GM23338 (cell line): ENCODE data around the gene TMED8. TPM values are rescaled to one million over a fixed set of nuclear protein-coding genes. Genes with fewer than 3 reads are reported as not detected.

Source experiments
- ATAC-seq: fragments of 200-7000 bp; cut with Tn5 transposase; 3 replicates; pipeline ENCODE4 v1.9.1; 2020
- DNase-seq: peaks from one replicate; pipeline ENCODE4 v3.0.0-alpha.2; 2015; ENCODE audit warnings: low spot score
- H2AFZ ChIP-seq: fragments of 200-600 bp; sonication (generic); 2 replicates; pipeline ENCODE4 v1.8.0; 2016; ENCODE audit warnings: antibody characterized with exemption, mild to moderate bottlenecking, moderate library complexity
- H3F3A ChIP-seq: fragments of 200-600 bp; sonication (generic); replicated peaks from 2 replicates; pipeline ENCODE4 v1.8.0; 2017; ENCODE audit warnings: antibody characterized with exemption, mixed run types, low read depth
- H3K27ac ChIP-seq: fragments of 200-600 bp; sonication (generic); 2 replicates; pipeline ENCODE4 v1.6.1; 2016; ENCODE audit warnings: low read depth
- H3K27me3 ChIP-seq: fragments of 200-600 bp; sonication (generic); 2 replicates; pipeline ENCODE4 v1.8.0; 2016; ENCODE audit warnings: mild to moderate bottlenecking, mixed run types, moderate library complexity; ENCODE audit not compliant: insufficient read depth
- H3K36me3 ChIP-seq: fragments of 200-600 bp; sonication (generic); 2 replicates; pipeline ENCODE4 v1.8.0; 2016; ENCODE audit warnings: mild to moderate bottlenecking; ENCODE audit not compliant: insufficient read depth
- H3K4me1 ChIP-seq: fragments of 200-600 bp; sonication (generic); 2 replicates; pipeline ENCODE4 v1.8.0; 2016; ENCODE audit warnings: mild to moderate bottlenecking, moderate library complexity; ENCODE audit not compliant: insufficient read depth
- H3K4me2 ChIP-seq: fragments of 200-600 bp; sonication (generic); 2 replicates; pipeline ENCODE4 v1.7.1; 2017; ENCODE audit warnings: mixed run types
- H3K4me3 ChIP-seq: fragments of 200-600 bp; sonication (generic); 2 replicates; pipeline ENCODE4 v1.6.1; 2016; ENCODE audit warnings: mixed run types
- H3K79me2 ChIP-seq: fragments of 200-600 bp; sonication (generic); replicated peaks from 2 replicates; pipeline ENCODE4 v1.8.0; 2017; ENCODE audit warnings: mild to moderate bottlenecking; ENCODE audit not compliant: insufficient read depth
- H3K9me2 ChIP-seq: fragments of 200-600 bp; sonication (generic); 2 replicates; pipeline ENCODE4 v1.8.0; 2017; ENCODE audit not compliant: insufficient read depth
- H4K20me1 ChIP-seq: fragments of 200-600 bp; sonication (generic); replicated peaks from 2 replicates; pipeline ENCODE4 v1.8.0; 2017; ENCODE audit warnings: mild to moderate bottlenecking; ENCODE audit not compliant: insufficient read depth
- H3K27ac Mint-ChIP-seq: 2 replicates; pipeline ENCODE4 v1.8.0; 2020; ENCODE audit warnings: inconsistent platforms, mild to moderate bottlenecking, moderate library complexity, mixed read lengths
- H3K27me3 Mint-ChIP-seq: 3 replicates; pipeline ENCODE4 v1.8.0; 2022; ENCODE audit warnings: low read depth, mild to moderate bottlenecking, moderate library complexity, mixed read lengths, inconsistent platforms; ENCODE audit not compliant: insufficient read depth, poor library complexity
- H3K36me3 Mint-ChIP-seq: 3 replicates; pipeline ENCODE4 v1.8.0; 2021; ENCODE audit warnings: low read depth, mild to moderate bottlenecking, inconsistent platforms, moderate library complexity, mixed read lengths
- H3K4me1 Mint-ChIP-seq: 3 replicates; pipeline ENCODE4 v1.8.0; 2020; ENCODE audit warnings: mild to moderate bottlenecking, inconsistent platforms, mixed read lengths
- H3K4me3 Mint-ChIP-seq: 3 replicates; pipeline ENCODE4 v1.8.0; 2021; ENCODE audit warnings: moderate library complexity, mild to moderate bottlenecking, inconsistent platforms, mixed read lengths
- H3K9me3 Mint-ChIP-seq: 3 replicates; pipeline ENCODE4 v1.8.0; 2020; ENCODE audit warnings: moderate library complexity, mild to moderate bottlenecking, inconsistent platforms, mixed read lengths
- CREB1 ChIP-seq: fragments of 250-450 bp; sonication (Bioruptor Pico); IDR thresholded peaks from 2 replicates; pipeline ENCODE4 v1.5.0; 2020; ENCODE audit warnings: low read depth, mild to moderate bottlenecking, moderate library complexity
- CTCF ChIP-seq, 2 experiments: fragments of 200-600 bp in 1 of 2; sonication (generic) in 1 of 2; conservative IDR thresholded peaks; 2 replicates each; pipeline versions ENCODE4 v1.5.1 to v1.6.1; 2016 to 2017; ENCODE audit warnings: antibody characterized with exemption in 2 of 2, low read depth in 2 of 2, mild to moderate bottlenecking in 2 of 2, moderate library complexity in 1 of 2
- EZH2 ChIP-seq: fragments of 200-600 bp; sonication (generic); IDR thresholded peaks from one replicate; pipeline ENCODE4 v1.8.0; 2017; ENCODE audit warnings: antibody characterized with exemption, mild to moderate bottlenecking, low read depth; ENCODE audit not compliant: unreplicated experiment
- EZH2phosphoT487 ChIP-seq: fragments of 200-600 bp; sonication (generic); IDR thresholded peaks from one replicate; pipeline ENCODE4 v1.8.1; 2018; ENCODE audit warnings: antibody characterized with exemption; ENCODE audit not compliant: unreplicated experiment
- JUNB ChIP-seq: IDR thresholded peaks from one replicate; pipeline ENCODE4 v1.6.1; 2016; ENCODE audit warnings: antibody characterized with exemption; ENCODE audit not compliant: unreplicated experiment
- NANOG ChIP-seq: IDR thresholded peaks from 2 replicates; pipeline ENCODE4 v1.6.1; 2016; ENCODE audit warnings: antibody characterized with exemption, borderline replicate concordance
- STAT1 ChIP-seq: IDR thresholded peaks from one replicate; pipeline ENCODE4 v1.6.1; 2016; ENCODE audit warnings: antibody characterized with exemption; ENCODE audit not compliant: unreplicated experiment
- ZNF114 ChIP-seq: fragments of 250-450 bp; sonication (Bioruptor Pico); IDR thresholded peaks from 2 replicates; pipeline ENCODE4 v1.5.0; 2020; ENCODE audit warnings: mild to moderate bottlenecking, moderate library complexity
- ZNF331 ChIP-seq: fragments of 250-450 bp; sonication (Bioruptor Pico); IDR thresholded peaks from 2 replicates; pipeline ENCODE4 v1.5.0; 2020; ENCODE audit warnings: low read depth, mild to moderate bottlenecking, moderate library complexity
- polyA plus RNA-seq: library from polyadenylated mRNA; unstranded; fragments of >200 nt; fragmentation: Nextera tagmentation; extraction: Ambion mirVana; gene quantifications from 2 replicates; pipeline ENCODE4 v1.2.1, GENCODE V29; 2016
- total RNA-seq: library from RNA; depleted of rRNA; stranded (reverse); fragments of >200 nt; shearing (Covaris generic); gene quantifications from 2 replicates; pipeline ENCODE4 v1.2.3, GENCODE V29; 2014

The TMED8 gene
- total and polyA plus RNA-seq, 2 experiments from 2014 or later = 4.3 to 13.8 TPM

GRCh38 chr14:77327111-77327510, 49.8 kb downstream of the TMED8 start (continued):
- no peak for TF ChIP-seq CTCF (conservative IDR thresholded peaks at IDR 0.05; ENCODE audit: low read depth in 2 of 2)
- TF ChIP-seq JUNB = no peak
- TF ChIP-seq EZH2phosphoT487 = no peak
- TF ChIP-seq ZNF331 (CRISPR knock-in tag) = no peak
- TF ChIP-seq EZH2 = no peak
- no peak for TF ChIP-seq STAT1
- no peak for TF ChIP-seq CREB1 (CRISPR knock-in tag)
- TF ChIP-seq NANOG = no peak

GRCh38 chr14:77325746-77326094, 51.2 kb downstream of the TMED8 start:
- Mint-ChIP-seq H3K4me3 (no peak overlapping the region), H3K36me3 (no peaks in the 10 kb centered on the region; the same call in 1 of the 3 replicates), H3K27me3 (peaks cover 20% of the 10 kb centered on the region), H3K27ac (peak overlapping the region; percentile 32; the same call in 1 of the 2 replicates), H3K9me3 (no peaks in the 10 kb centered on the region), H3K4me1 (peaks cover 30% of the 10 kb centered on the region)
- Histone ChIP-seq H3K4me1 (peaks cover 17% of the 10 kb centered on the region), H3K4me3 (no peak overlapping the region), H3K79me2 (peaks cover 4% of the 10 kb centered on the region; the same call in 1 of the 2 replicates), H3F3A (peaks cover 7% of the 10 kb centered on the region; the same call in 1 of the 2 replicates), H3K9me2 (no peaks in the 10 kb centered on the region), H4K20me1 (no peaks in the 10 kb centered on the region), H2AFZ (no peak overlapping the region), H3K27me3 (no peaks in the 10 kb centered on the region), H3K36me3 (no peaks in the 10 kb centered on the region), H3K4me2 (no peak overlapping the region), H3K27ac (no peak overlapping the region)
- DNase-seq (no peak), ATAC-seq (peak; percentile 5; the same call in 2 of the 3 replicates)
- TF ChIP-seq CTCF (conservative IDR thresholded peaks at IDR 0.05; ENCODE audit: low read depth in 2 of 2) (peak in 1 of 2 experiments; percentile 51; a peak in 2 of 4 replicates), ZNF114 (CRISPR knock-in tag) (no peak)
